Activated T-helper 2 cell treated with anti-CD3 and anti-CD28 coated beads, Interferon-gamma antibody, Interleukin-2, Interleukin-4, amounts not matched to agents 10 μg/mL and 5 μg/mL and 100 μg/mL, durations not matched to agents 14 hours and 24 hours and 36 hours (primary cell): ENCODE measurements around the gene DRC7. TPM values are rescaled to one million over a fixed set of nuclear protein-coding genes. Genes with fewer than 3 reads are reported as not detected.
A peak's percentile ranks its signal among the peaks of the same experiment; 100 is the strongest.
"Not testable (repeated sequence)": the region's sequence is repeated elsewhere in the genome, so short reads cannot be mapped to it uniquely, and the experiment has no call there.

Experiments used
- DNase-seq: peaks from one replicate; pipeline ENCODE4 v3.0.0; 2021; ENCODE audit warnings: low spot score
- H3K27ac Mint-ChIP-seq: one replicate; pipeline ENCODE4 v1.8.0; 2021; ENCODE audit warnings: mixed read lengths
- H3K27me3 Mint-ChIP-seq: one replicate; pipeline ENCODE4 v1.8.0; 2021; ENCODE audit warnings: low read depth, mixed read lengths
- H3K36me3 Mint-ChIP-seq: one replicate; pipeline ENCODE4 v1.8.0; 2021; ENCODE audit warnings: low read depth, mixed read lengths
- H3K4me1 Mint-ChIP-seq: one replicate; pipeline ENCODE4 v1.8.0; 2021; ENCODE audit warnings: low read depth, mixed read lengths
- H3K4me3 Mint-ChIP-seq: one replicate; pipeline ENCODE4 v1.8.0; 2021; ENCODE audit warnings: low read depth, mild to moderate bottlenecking, moderate library complexity, mixed read lengths
- H3K9me3 Mint-ChIP-seq: one replicate; pipeline ENCODE4 v1.8.0; 2021; ENCODE audit warnings: mixed read lengths
- intact Hi-C: fragments of 100-400 bp; cut with micrococcal nuclease; formaldehyde crosslinking; loops from one replicate; pipeline ENCODE4 v1.15.1; 2023
- total RNA-seq: library from RNA; stranded (reverse); gene quantifications from 2 replicates; pipeline ENCODE4 v1.2.3, GENCODE V29; 2022

Gene DRC7
- total RNA-seq, 1 donor from 2014 or later: not detected

- no peaks in the 10 kb centered on the region for H3K27me3 Mint-ChIP-seq
- H3K27ac Mint-ChIP-seq: no peak overlapping the region
- no peaks in the 10 kb centered on the region for H3K36me3 Mint-ChIP-seq
- no peaks in the 10 kb centered on the region for H3K9me3 Mint-ChIP-seq
- intact Hi-C loops: no loop called here
- no peaks in the 10 kb centered on the region for H3K4me1 Mint-ChIP-seq
- no peak overlapping the region for H3K4me3 Mint-ChIP-seq
- DNase-seq: no peak
Measured at GRCh38 chr16:57745768-57746167, 51.2 kb downstream of the DRC7 start.

DNA sequence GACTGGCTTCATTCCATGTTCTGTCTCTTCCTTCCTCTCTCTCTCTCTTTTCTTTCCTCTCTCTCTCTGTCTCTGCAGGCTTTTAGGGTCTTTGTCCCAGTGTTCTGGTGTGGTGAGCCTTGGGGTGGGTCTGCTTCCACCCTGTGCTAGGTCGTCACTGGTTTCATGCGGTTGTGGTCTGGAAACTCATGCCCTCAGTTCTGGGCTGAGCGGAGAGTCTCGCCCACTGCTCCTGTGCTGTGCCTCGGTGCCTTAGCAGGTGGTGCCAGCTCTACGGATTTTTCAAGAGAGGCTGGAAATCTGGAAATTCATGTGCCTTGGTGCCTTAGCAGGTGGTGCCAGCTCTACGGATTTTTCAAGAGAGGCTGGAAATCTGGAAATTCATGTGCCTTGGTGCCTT, 51.7 kb downstream of the DRC7 start:
- not testable (repeated sequence) for H3K4me1 Mint-ChIP-seq

DNA sequence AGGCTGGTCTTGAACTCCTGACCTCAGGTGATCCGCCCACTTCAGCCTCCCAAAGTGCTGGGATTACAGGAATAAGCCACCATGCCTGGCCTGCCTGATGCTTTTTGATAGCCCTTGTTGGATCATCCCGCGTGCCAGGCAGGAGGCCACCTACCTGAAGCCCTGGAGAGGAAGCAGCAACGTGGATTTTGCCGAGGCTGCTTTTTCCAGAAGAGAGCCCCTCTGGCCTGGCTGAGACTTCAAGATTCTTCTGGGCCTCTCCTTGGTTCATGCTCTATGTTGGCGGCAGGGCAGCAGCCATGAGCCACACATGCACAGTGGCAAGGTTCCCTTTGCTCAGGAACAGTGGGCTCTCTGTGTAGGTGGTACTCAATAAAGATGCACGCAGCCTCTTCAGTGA, 52.5 kb downstream of the DRC7 start:
- Mint-ChIP-seq H3K27ac (no peak overlapping the region), H3K4me1 (no peaks in the 10 kb centered on the region), H3K4me3 (no peak overlapping the region), H3K36me3 (peaks cover 4% of the 10 kb centered on the region), H3K9me3 (no peaks in the 10 kb centered on the region), H3K27me3 (no peaks in the 10 kb centered on the region)
- intact Hi-C loops: no loop called here
- no peak for DNase-seq

More for the DNA sequence above, 51.7 kb downstream of the DRC7 start:
- DNase-seq, intact Hi-C loops, H3K4me3 Mint-ChIP-seq, H3K9me3 Mint-ChIP-seq, H3K36me3 Mint-ChIP-seq, H3K27me3 Mint-ChIP-seq: not testable (repeated sequence)
- peak overlapping the region; percentile 51 for H3K27ac Mint-ChIP-seq

- Mint-ChIP-seq H3K4me3 (no peak overlapping the region), H3K9me3 (no peaks in the 10 kb centered on the region), H3K27ac (no peak overlapping the region), H3K36me3 (peaks cover 4% of the 10 kb centered on the region), H3K4me1 (no peaks in the 10 kb centered on the region), H3K27me3 (no peaks in the 10 kb centered on the region)
- intact Hi-C loops: no loop called here
- no peak for DNase-seq
Measured at GRCh38 chr16:57747496-57747895, 52.9 kb downstream of the DRC7 start.

DNA sequence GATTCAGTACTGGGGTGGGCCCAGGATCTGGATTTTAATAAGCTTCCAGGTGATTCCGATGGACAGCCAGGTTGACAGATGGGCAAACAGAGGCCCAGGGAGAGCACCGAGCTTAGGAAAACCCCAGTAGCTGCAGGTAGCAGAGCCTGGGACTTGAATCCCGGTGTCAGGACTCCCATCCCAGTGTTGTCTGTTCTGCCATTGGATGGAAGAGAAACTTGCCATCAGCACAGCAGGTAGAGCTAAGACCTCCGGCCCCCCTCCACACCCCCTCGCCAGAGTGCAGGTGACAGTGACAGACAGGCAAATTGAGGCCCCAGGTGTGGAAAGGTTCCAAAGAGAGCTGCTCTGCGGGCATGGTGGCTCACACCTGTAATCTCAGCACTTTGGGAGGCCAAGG, 53.4 kb downstream of the DRC7 start:
- Mint-ChIP-seq H3K36me3 (peaks cover 4% of the 10 kb centered on the region), H3K27ac (no peak overlapping the region), H3K27me3 (no peaks in the 10 kb centered on the region), H3K4me1 (no peaks in the 10 kb centered on the region), H3K4me3 (no peak overlapping the region), H3K9me3 (no peaks in the 10 kb centered on the region)
- DNase-seq: no peak
- intact Hi-C loops: no loop called here

- H3K9me3 Mint-ChIP-seq: no peaks in the 10 kb centered on the region
- H3K4me3 Mint-ChIP-seq: no peak overlapping the region
- no peak overlapping the region for H3K27ac Mint-ChIP-seq
- H3K4me1 Mint-ChIP-seq: no peaks in the 10 kb centered on the region
- intact Hi-C loops: no loop called here
- H3K36me3 Mint-ChIP-seq: peaks cover 4% of the 10 kb centered on the region
- DNase-seq: no peak
- H3K27me3 Mint-ChIP-seq: no peaks in the 10 kb centered on the region
Measured at GRCh38 chr16:57748596-57748995, 54.0 kb downstream of the DRC7 start.

GRCh38 chr16:57749101-57749692, 54.6 kb downstream of the DRC7 start:
- H3K27ac Mint-ChIP-seq: no peak overlapping the region
- H3K4me1 Mint-ChIP-seq: no peaks in the 10 kb centered on the region
- intact Hi-C loops: no loop called here
- no peak overlapping the region for H3K4me3 Mint-ChIP-seq
- DNase-seq: no peak
- no peaks in the 10 kb centered on the region for H3K27me3 Mint-ChIP-seq
- H3K36me3 Mint-ChIP-seq: peaks cover 4% of the 10 kb centered on the region
- H3K9me3 Mint-ChIP-seq: no peaks in the 10 kb centered on the region

DNA sequence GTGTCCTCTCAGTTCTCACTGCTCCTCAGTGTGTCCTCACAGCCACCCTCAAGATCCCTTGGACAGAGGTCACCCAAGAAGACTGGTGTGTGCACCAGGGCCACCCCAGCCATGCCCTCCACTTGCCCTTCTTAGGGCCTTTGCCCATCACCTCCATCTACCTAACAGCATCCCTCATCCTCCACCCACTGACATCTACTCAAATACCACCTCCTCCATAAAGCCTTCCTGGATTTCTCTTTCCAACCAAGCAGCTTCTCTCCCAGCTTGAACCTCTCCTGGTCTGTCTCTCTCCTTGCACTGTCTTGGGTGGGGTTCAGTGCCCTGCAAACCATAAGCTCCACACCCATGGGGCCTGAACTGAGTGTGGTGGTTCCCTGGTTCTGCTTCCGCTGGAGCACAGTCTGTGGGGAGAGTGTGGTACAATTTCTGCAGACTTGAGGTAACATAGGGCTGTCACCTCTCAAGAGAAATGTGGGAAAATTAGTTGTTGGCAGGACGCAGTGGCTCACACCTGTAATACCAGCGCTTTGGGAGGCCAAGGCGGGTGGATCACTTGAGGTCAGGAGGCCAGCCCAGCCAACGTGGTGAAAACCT, 55.3 kb downstream of the DRC7 start:
- intact Hi-C loops: no loop called here
- Mint-ChIP-seq H3K27me3 (no peaks in the 10 kb centered on the region), H3K36me3 (peaks cover 4% of the 10 kb centered on the region), H3K4me1 (no peaks in the 10 kb centered on the region), H3K9me3 (no peaks in the 10 kb centered on the region), H3K4me3 (no peak overlapping the region), H3K27ac (no peak overlapping the region)
- no peak for DNase-seq

GRCh38 chr16:57750796-57751538, 56.4 kb downstream of the DRC7 start:
- Mint-ChIP-seq H3K4me3 (no peak overlapping the region), H3K9me3 (no peaks in the 10 kb centered on the region), H3K36me3 (peaks cover 5% of the 10 kb centered on the region), H3K27ac (no peak overlapping the region), H3K4me1 (peaks cover under 1% of the 10 kb centered on the region), H3K27me3 (no peaks in the 10 kb centered on the region)
- intact Hi-C loops: no loop called here
- no peak for DNase-seq

GRCh38 chr16:57751539-57752202, 57.1 kb downstream of the DRC7 start:
- no peaks in the 10 kb centered on the region for H3K9me3 Mint-ChIP-seq
- DNase-seq: no peak
- H3K36me3 Mint-ChIP-seq: peaks cover 9% of the 10 kb centered on the region
- intact Hi-C loops: no loop called here
- H3K27ac Mint-ChIP-seq: no peak overlapping the region
- peaks cover 4% of the 10 kb centered on the region for H3K4me1 Mint-ChIP-seq
- no peak overlapping the region for H3K4me3 Mint-ChIP-seq
- no peaks in the 10 kb centered on the region for H3K27me3 Mint-ChIP-seq

- intact Hi-C loops: no loop called here
- Mint-ChIP-seq H3K36me3 (peaks cover 9% of the 10 kb centered on the region), H3K27ac (no peak overlapping the region), H3K4me1 (peaks cover 4% of the 10 kb centered on the region), H3K9me3 (no peaks in the 10 kb centered on the region), H3K27me3 (no peaks in the 10 kb centered on the region), H3K4me3 (no peak overlapping the region)
- DNase-seq: no peak
Measured at GRCh38 chr16:57752203-57752580, 57.6 kb downstream of the DRC7 start.

GRCh38 chr16:57752581-57753447, 58.2 kb downstream of the DRC7 start:
- no peak overlapping the region for H3K4me3 Mint-ChIP-seq
- H3K27ac Mint-ChIP-seq: no peak overlapping the region
- no peaks in the 10 kb centered on the region for H3K9me3 Mint-ChIP-seq
- H3K27me3 Mint-ChIP-seq: no peaks in the 10 kb centered on the region
- no peak for DNase-seq
- peaks cover 4% of the 10 kb centered on the region for H3K4me1 Mint-ChIP-seq
- H3K36me3 Mint-ChIP-seq: peaks cover 9% of the 10 kb centered on the region
- intact Hi-C loops: no loop called here
